ENCODE measurements around the gene SLAMF1. TPM values are rescaled to one million over a fixed set of nuclear protein-coding genes. Genes with fewer than 3 reads are reported as not detected.
"Not testable (repeated sequence)": the region's sequence is repeated elsewhere in the genome, so short reads cannot be mapped to it uniquely, and the experiment has no call there.

SLAMF1 gene
- total and polyA plus RNA-seq, 2 of the 13 experiments (the other 11 are each of a cell fraction or from before 2014, with no cell fraction given): not detected

DNA sequence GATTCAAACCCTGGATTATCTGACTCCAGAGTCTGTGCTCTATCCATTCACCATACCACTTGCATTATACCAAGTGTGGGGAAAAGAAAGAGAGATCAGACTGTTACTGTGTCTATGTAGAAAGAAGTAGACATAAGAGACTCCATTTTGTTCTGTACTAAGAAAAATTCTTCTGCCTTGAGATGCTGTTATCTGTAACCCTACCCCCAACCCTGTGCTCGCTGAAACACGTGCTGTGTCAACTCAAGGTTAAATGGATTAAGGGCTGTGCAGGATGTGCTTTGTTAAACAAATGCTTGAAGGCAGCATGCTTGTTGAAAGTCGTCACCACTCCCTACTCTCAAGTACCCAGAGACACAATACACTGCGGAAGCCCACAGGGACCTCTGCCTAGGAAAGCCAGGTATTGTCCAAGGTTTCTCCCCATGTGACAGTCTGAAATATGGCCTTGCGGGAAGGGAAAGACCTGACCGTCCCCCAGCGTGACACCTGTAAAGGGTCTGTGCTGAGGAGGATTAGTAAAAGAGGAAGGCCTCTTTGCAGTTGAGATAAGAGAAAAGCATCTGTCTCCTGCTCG lies 5.3 kb upstream of the SLAMF1 start:
- POLR2A ChIA-PET; in situ Hi-C loops (cut with HindIII; ENCODE audit: extremely low pct_ligation_motif_present, low pct_unique_long_range_greater_than_20kb); H3K27me3 ChIP-seq (ENCODE audit: control insufficient read depth in 1 of 2, insufficient read depth in 2 of 2, low read length in 2 of 2); FAIRE-seq; BruUV-seq (replicated peaks); H3K4me1 ChIP-seq (ENCODE audit: insufficient read depth, low read length); DNase-seq (ENCODE audit: low spot score); H3K79me2 ChIP-seq (ENCODE audit: insufficient read depth, low read length); H3K36me3 ChIP-seq (replicated peaks in 1 of 2; ENCODE audit: control insufficient read depth in 1 of 2, insufficient read depth in 2 of 2, low read length in 2 of 2); H3K4me3 ChIP-seq (replicated peaks in 1 of 3; ENCODE audit: insufficient read depth in 1 of 3, low read depth in 2 of 3, low read length in 3 of 3); intact Hi-C loops (cut with micrococcal nuclease; ENCODE audit: unreplicated experiment); H2AFZ ChIP-seq (ENCODE audit: low read length); H3K27ac ChIP-seq (ENCODE audit: extremely low read length, insufficient read depth, low read length); CTCF ChIA-PET (ENCODE audit: low intra/inter-chr PET ratio, low total read pairs); H3K9me3 ChIP-seq (ENCODE audit: low read length); H3K9ac ChIP-seq (ENCODE audit: insufficient read depth, low read depth, low read length); H3K4me2 ChIP-seq (ENCODE audit: low read depth, low read length); H4K20me1 ChIP-seq (ENCODE audit: insufficient read depth, low read length); ATAC-seq; TF ChIP-seq SOX13, SOX6 (IDR thresholded peaks at IDR 0.05): not testable (repeated sequence)
- TF ChIP-seq SOX13 (CRISPR knock-in tag; conservative IDR thresholded peaks at IDR 0.05 in 1 of 2, IDR thresholded peaks at IDR 0.05 in 1 of 2): peak in 1 of 2 experiments; percentile 38; a peak in 1 of 4 replicates
- 0 out of 2 replicates have a peak, but pooled peaks have one; percentile 14 for TF ChIP-seq SOX6 (CRISPR knock-in tag; IDR thresholded peaks at IDR 0.05)
- WGBS (ENCODE audit: low lambda C conversion rate): 14% methylated on average over 8 of the region's 8 CpGs

DNA sequence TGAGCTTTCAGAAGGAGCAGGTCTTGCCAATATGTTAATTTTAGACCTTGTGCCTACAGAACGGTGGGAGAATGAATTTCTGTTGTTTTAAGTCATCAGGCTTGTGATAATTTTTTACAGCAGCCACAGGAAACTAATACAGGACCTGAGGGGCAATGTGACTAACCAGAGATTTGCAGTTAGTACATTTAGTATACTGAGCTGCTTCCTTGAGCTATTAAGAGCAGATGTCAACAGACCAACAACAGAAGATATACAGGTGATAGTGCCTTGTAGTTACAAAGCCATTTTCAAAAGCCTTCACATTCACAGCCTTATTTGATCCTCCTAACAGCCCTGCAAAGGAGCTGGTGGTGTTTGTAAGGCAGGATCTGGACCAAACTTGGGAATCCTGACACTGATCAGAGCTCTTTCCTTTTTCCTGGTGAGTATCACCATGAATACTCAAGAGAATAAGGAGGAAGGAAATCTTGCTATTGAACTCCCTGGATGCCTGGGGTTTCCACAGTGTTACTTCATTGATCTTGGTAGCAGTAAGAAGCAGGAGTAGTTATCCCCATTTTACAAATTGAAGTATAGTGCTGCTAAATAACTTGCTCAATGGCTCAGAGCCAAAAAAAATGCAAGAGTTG lies 4.7 kb upstream of the SLAMF1 start:
- FAIRE-seq (no peak), ATAC-seq (no peak), DNase-seq (ENCODE audit: low spot score) (no peak)
- no peaks in the 10 kb centered on the region for H3K4me1 ChIP-seq (ENCODE audit: insufficient read depth, low read length)
- H3K36me3 ChIP-seq (replicated peaks in 1 of 2; ENCODE audit: control insufficient read depth in 1 of 2, insufficient read depth in 2 of 2, low read length in 2 of 2): no peaks in the 10 kb centered on the region
- no peak overlapping the region for H3K4me3 ChIP-seq (replicated peaks in 1 of 3; ENCODE audit: insufficient read depth in 1 of 3, low read depth in 2 of 3, low read length in 3 of 3)
- no peak overlapping the region for H2AFZ ChIP-seq (ENCODE audit: low read length)
- POLR2A ChIA-PET: no interaction called here
- no peak overlapping the region for H3K27ac ChIP-seq (ENCODE audit: extremely low read length, insufficient read depth, low read length)
- in situ Hi-C loops (cut with HindIII; ENCODE audit: extremely low pct_ligation_motif_present, low pct_unique_long_range_greater_than_20kb): no loop called here
- WGBS (ENCODE audit: low lambda C conversion rate): 0% methylated on average over 1 of the region's 1 CpG
- no peaks in the 10 kb centered on the region for H3K79me2 ChIP-seq (ENCODE audit: insufficient read depth, low read length)
- intact Hi-C loops (cut with micrococcal nuclease; ENCODE audit: unreplicated experiment): no loop called here
- no peaks in the 10 kb centered on the region for H4K20me1 ChIP-seq (ENCODE audit: insufficient read depth, low read length)
- CTCF ChIA-PET (ENCODE audit: low intra/inter-chr PET ratio, low total read pairs): no interaction called here
- BruUV-seq (replicated peaks): no TSS peak
- peaks cover 0 to 1% of the 10 kb centered on the region in 2 experiments; a peak in 2 of 5 replicates for H3K27me3 ChIP-seq (ENCODE audit: control insufficient read depth in 1 of 2, insufficient read depth in 2 of 2, low read length in 2 of 2)
- no peak overlapping the region for H3K4me2 ChIP-seq (ENCODE audit: low read depth, low read length)
- H3K9me3 ChIP-seq (ENCODE audit: low read length): no peaks in the 10 kb centered on the region
- H3K9ac ChIP-seq (ENCODE audit: insufficient read depth, low read depth, low read length): no peak overlapping the region
- no peak for TF ChIP-seq ZNF382 (CRISPR knock-in tag; IDR thresholded peaks at IDR 0.05; ENCODE audit: borderline replicate concordance)
- no peak for TF ChIP-seq CCDC6 (CRISPR knock-in tag; IDR thresholded peaks at IDR 0.05)
- no peak for TF ChIP-seq ZNF75D (CRISPR knock-in tag; IDR thresholded peaks at IDR 0.05; ENCODE audit: borderline replicate concordance)
- no peak for TF ChIP-seq ZNF547 (CRISPR knock-in tag; IDR thresholded peaks at IDR 0.05)
- no peak for TF ChIP-seq ZNF264 (CRISPR knock-in tag; IDR thresholded peaks at IDR 0.05)
- TF ChIP-seq, protein P1, sequence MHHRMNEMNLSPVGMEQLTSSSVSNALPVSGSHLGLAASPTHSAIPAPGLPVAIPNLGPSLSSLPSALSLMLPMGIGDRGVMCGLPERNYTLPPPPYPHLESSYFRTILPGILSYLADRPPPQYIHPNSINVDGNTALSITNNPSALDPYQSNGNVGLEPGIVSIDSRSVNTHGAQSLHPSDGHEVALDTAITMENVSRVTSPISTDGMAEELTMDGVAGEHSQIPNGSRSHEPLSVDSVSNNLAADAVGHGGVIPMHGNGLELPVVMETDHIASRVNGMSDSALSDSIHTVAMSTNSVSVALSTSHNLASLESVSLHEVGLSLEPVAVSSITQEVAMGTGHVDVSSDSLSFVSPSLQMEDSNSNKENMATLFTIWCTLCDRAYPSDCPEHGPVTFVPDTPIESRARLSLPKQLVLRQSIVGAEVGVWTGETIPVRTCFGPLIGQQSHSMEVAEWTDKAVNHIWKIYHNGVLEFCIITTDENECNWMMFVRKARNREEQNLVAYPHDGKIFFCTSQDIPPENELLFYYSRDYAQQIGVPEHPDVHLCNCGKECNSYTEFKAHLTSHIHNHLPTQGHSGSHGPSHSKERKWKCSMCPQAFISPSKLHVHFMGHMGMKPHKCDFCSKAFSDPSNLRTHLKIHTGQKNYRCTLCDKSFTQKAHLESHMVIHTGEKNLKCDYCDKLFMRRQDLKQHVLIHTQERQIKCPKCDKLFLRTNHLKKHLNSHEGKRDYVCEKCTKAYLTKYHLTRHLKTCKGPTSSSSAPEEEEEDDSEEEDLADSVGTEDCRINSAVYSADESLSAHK (CRISPR knock-in tag; IDR thresholded peaks at IDR 0.05; ENCODE audit: borderline replicate concordance): no peak
- no peak for TF ChIP-seq SMYD3 (CRISPR knock-in tag; IDR thresholded peaks at IDR 0.05)
- no peak for TF ChIP-seq MTA1 (CRISPR knock-in tag; IDR thresholded peaks at IDR 0.05; ENCODE audit: borderline replicate concordance)
- no peak for TF ChIP-seq GZF1 (CRISPR knock-in tag; IDR thresholded peaks at IDR 0.05)
- TF ChIP-seq, protein P2, sequence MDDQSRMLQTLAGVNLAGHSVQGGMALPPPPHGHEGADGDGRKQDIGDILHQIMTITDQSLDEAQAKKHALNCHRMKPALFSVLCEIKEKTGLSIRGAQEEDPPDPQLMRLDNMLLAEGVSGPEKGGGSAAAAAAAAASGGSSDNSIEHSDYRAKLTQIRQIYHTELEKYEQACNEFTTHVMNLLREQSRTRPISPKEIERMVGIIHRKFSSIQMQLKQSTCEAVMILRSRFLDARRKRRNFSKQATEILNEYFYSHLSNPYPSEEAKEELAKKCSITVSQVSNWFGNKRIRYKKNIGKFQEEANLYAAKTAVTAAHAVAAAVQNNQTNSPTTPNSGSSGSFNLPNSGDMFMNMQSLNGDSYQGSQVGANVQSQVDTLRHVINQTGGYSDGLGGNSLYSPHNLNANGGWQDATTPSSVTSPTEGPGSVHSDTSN (CRISPR knock-in tag; IDR thresholded peaks at IDR 0.05; ENCODE audit: borderline replicate concordance): no peak
- no peak for TF ChIP-seq ZNF468 (CRISPR knock-in tag; IDR thresholded peaks at IDR 0.05)
